NCI-H82 treated with DMSO at 0.1 percent for 48 hours (cell line): ENCODE results near the gene USP10.
"Not testable (repeated sequence)": the region's sequence is repeated elsewhere in the genome, so short reads cannot be mapped to it uniquely, and the experiment has no call there.

Source experiments
- DNase-seq: peaks from one replicate; lab custom pipeline; 2025; ENCODE audit not compliant: unreplicated experiment; lab: John Stamatoyannopoulos, UW

The USP10 gene

GRCh38 chr16:84726669-84727467 is 27.1 kb downstream of the USP10 start:
- DNase-seq = no peak

DNA sequence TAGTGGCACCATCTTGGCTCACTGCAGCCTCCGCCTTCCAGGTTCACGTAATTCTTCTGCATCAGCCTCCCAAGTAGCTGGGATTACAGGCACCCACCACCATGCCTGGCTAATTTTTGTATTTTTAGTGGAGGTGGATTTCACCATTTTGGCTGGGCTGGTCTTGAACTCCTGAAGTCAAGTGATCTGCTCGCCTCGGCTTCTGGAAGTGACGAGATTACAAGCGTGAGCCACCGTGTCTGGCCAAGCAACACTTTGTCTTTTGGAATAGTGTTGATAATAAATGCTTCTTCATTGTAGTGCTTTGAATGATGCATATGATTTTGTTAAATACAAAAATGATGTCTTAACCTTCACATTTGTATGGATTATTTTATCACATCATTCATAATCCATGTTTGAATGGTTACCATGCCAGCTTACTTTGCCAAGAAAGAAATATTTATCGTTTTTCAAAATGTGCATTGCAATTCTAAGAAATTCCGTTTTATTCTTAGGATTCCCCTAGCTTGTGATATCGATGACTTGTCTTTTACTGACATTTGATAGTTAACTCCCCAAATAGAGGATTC is 29.1 kb downstream of the USP10 start:
- DNase-seq = no peak

DNA sequence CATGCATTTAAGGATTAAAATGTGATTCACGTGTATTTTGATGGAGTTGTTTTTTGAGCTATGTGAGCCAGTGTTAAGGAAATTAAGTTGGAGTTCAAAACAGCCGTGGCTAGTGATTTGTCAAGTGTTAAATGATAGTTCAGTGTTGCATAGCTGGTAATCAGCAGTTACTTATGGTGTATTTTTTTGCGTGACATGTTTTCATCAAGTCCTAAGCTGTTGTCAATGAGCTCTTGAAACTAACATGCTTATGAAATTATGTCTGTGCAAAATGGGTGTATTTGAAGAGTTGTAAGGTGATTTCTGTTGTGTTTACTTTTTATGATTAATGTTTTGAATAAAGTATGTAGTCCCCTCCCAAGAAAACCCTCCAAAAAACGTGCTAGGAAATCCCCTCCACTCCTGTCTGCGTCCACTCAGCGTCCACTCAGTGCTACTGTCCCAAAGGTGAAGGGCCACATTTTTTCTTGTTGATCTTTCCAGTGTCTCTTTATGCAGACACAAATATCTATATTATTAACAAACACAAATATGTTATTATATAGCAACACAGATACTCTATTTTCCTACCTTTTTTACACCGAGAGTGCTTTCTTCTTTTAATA is 30.0 kb downstream of the USP10 start:
- DNase-seq = no peak

GRCh38 chr16:84730406-84731106 is 30.8 kb downstream of the USP10 start:
- DNase-seq = no peak

GRCh38 chr16:84732332-84732673 is 32.5 kb downstream of the USP10 start:
- DNase-seq = not testable (repeated sequence)

DNA sequence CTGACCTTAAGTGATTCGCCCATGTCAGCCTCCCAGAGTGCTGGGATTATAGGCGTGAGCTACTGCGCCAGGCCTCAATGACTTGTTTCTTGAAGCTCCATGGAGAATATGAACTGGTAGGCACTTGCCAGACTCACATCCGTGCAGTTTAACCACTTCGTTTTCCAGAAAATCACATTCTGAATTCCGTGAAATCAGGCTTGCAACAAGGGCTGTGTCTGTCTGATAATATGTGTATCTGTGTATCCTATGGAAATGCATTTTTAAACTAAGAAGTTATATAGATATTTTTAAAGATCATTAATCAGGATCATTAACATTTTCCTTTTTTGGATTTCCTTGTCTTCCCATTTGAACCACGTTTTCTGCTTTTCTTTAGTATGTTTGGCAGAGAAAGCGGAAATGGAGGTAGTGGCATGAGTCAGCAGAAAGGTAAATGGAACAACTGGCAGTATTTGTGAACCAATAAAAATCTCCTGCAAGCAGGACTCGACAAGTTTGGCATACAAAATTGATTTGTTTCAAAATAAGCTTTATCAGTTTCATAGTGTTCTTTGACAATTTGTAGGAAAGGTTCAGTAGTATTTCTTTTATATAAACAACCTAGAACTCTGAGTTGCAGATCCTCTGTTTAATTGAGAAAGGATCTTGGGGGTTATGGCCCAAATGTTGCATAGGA is 33.0 kb downstream of the USP10 start:
- DNase-seq = no peak

DNA sequence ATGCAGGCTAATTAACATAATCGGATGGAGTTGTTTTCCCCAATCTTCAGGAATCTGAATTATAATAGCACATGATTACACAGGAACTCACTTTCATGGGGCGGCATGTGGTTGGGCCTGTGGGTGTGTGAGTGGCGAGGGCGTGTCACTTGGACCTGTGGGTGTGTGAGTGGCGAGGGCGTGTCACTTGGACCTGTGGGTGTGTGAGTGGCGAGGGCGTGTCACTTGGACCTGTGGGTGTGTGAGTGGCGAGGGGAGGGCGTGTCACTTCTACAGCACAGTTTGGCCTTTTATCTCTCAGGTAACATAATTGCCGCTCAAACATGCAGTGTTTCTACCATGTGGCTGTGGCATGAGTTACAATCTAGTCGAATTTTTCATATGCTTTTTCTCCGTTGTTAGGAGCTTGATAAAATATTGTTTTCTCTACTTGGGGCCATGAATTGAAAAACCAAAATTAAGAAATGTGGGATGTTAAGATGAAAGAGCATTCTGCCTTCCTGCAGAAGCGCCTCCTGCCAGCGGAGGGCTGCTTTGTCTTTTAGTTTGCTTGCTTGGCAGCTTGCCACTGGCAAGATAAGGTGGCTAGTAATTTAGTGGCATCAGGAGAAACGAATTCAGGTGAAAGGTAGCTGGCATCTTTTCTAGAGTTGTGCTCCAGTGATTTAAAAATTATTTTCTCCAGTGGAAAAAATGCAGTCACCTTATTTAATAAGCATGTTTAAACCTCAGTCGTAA is 36.2 kb downstream of the USP10 start:
- DNase-seq = no peak

DNA sequence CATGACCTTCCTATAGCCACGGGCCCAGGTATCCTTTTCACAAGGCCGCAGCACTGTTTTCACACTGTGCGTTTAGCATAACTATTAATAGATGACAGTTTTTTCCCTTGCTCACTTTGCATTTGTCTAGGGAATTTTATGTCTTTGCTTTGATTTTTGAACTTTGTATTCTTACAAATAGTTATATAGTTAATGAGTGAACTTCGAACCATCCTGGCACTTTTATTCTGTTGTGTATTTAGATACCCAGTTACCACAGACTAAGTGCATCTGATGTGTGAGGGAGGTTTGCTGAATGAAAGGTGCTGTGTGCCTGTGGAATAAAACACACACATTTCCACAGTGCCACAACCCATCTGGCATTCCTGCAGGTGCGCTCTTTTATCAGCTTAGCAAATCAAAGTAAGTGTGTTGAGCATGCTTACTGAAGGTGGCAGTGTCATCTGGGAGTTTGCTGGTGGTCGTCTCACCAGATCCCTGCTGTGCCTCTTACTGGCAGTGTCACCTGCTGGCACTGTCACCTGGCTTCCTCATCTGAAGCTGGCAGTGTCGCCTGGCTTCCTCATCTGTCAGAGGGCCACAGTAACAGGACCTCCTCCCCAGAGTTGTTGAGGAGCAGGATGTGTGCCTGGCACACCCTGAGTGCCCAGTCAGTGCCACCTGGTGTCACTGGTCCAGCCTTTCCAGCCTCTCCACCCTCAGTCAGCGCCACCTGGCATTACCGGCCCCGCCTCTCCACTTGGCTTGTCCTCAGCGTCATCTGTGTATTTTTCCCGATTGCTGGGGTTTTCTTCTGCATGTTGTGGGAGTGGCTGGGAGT is 37.6 kb downstream of the USP10 start:
- DNase-seq = no peak

- DNase-seq = peak; percentile 26
Measured at GRCh38 chr16:84738255-84739038, 38.6 kb downstream of the USP10 start.

- no peak for DNase-seq
Measured at GRCh38 chr16:84739349-84740124, 39.7 kb downstream of the USP10 start.

DNA sequence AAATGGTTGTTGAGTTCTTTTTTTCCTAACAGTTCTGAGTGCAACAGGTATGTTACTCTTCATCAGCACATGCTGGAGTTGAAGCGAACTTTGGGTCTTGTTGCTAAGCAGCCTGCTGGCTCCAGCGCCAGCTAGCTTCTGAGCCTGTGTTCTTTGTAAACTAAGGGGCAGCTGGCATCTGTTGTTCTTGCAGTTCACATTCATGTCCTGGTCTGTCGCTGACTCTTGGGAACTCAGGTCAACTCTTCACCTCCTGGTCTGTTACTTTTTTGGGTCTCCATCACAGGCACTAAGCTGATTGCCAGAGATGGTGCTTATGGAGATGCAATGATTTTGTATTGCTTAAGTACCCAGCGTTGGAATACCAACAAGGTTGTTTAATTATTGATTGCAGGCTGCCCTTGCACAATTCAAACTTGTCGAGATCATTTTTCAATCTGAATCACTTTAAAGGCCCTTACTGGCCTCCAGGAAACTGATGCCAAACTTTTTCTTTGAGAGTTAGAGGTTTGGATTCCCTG is 40.9 kb downstream of the USP10 start:
- no peak for DNase-seq

GRCh38 chr16:84741340-84741830 is 41.6 kb downstream of the USP10 start:
- no peak for DNase-seq

- DNase-seq = no peak
Measured at GRCh38 chr16:84742641-84743092, 42.9 kb downstream of the USP10 start.

GRCh38 chr16:84746231-84746630 is 46.4 kb downstream of the USP10 start:
- no peak for DNase-seq

DNA sequence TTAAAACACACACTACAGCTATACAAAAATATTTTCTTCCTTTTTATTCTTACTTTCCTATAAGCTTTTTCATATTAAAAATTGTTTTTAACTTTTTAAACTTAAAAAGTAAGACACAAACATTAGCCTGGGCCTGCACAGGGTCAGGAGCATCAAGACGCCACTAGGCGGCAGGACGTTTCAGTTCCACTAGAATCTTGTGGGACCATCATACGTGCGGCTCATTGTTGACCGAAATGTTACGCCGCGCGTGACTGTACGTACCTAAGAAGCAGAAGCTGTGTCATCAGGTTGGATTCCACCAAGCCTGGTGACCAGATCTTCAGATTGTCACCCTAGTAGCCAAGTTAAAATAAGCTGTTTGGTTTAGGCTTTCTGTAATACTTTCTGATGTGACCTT is 47.1 kb downstream of the USP10 start:
- no peak for DNase-seq

DNA sequence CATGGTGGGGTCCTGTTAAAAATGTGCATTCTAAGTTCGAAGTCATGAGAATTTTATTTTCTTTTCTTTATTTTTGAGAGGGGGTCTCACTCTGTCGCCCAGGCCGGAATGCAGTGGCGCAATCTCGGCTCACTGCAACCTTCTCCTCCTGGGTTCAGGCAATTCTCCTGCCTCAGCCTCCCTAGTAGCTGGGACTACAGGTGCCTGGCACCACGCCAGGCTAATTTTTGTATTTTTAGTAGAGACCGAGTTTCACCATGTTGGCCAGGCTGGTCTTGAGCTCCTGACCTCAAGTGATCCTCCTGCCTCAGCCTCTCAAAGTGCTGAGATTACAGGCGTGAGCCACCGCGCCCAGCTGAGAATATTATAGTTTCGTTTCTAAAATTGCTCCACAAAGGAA is 48.4 kb downstream of the USP10 start:
- not testable (repeated sequence) for DNase-seq

DNA sequence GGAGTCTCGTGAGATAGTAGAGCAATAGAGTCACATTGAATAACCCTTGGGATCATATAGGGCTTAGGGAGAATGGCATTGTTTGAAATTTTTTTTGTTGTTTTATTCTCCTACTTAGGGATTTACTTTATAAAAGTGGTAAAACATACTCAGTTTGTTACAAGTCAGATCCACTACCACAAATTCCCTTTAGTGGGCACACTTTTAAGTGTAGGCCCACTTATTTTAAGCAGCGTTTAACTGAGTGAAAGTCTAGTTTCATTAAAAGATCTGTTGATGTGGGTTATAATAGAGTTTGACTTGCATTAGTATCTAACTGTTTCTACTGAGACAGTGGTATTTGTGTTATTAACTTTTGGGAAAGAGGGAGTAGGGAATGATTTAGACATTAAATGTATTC is 49.3 kb downstream of the USP10 start:
- no peak for DNase-seq

GRCh38 chr16:84749815-84750214 is 50.0 kb downstream of the USP10 start:
- DNase-seq = no peak
